Keratinocyte (primary cell): Measurements from ENCODE around the gene PLEKHH2. TPM values are rescaled to one million over a fixed set of nuclear protein-coding genes. Genes with fewer than 3 reads are reported as not detected.

ENCODE experiments used
- DNase-seq: peaks from one replicate; pipeline ENCODE4 v3.0.0-alpha.2; 2011; ENCODE audit warnings: low read depth, missing footprints, low spot score
- FAIRE-seq: peaks from 2 replicates; lab custom pipeline; 2011; peaks lifted over from hg19 to GRCh38; lab: Jason Lieb, UNC
- H2AFZ ChIP-seq: 2 replicates; pipeline ENCODE4 v1.6.0; 2012; ENCODE audit warnings: low read length, control low read depth, inconsistent platforms; ENCODE audit not compliant: control insufficient read depth
- H3K27ac ChIP-seq: 2 replicates; pipeline ENCODE4 v1.5.1; 2011; ENCODE audit warnings: low read length; ENCODE audit not compliant: control insufficient read depth, insufficient read depth
- H3K27me3 ChIP-seq: 3 replicates; pipeline ENCODE4 v1.6.0; 2011; ENCODE audit warnings: low read length; ENCODE audit not compliant: control insufficient read depth, insufficient read depth; ENCODE audit errors: extremely low read depth
- H3K36me3 ChIP-seq, 2 experiments: 2 replicates in 1 of 2; 3 replicates in 1 of 2; pipeline ENCODE4 v1.5.1; 2011; ENCODE audit warnings: low read length in 2 of 2, mild to moderate bottlenecking in 1 of 2; ENCODE audit not compliant: control insufficient read depth in 2 of 2, insufficient read depth in 2 of 2; ENCODE audit errors: extremely low read depth in 1 of 2
- H3K4me1 ChIP-seq: 3 replicates; pipeline ENCODE4 v1.5.1; 2011; ENCODE audit warnings: low read length; ENCODE audit not compliant: control insufficient read depth, insufficient read depth; ENCODE audit errors: extremely low read depth
- H3K4me2 ChIP-seq: 3 replicates; pipeline ENCODE4 v1.6.0; 2011; ENCODE audit warnings: low read depth, low read length; ENCODE audit not compliant: control insufficient read depth, insufficient read depth; ENCODE audit errors: extremely low read depth
- H3K4me3 ChIP-seq, 3 experiments: fragments of 200-600 bp in 1 of 3; sonication (generic) in 1 of 3; 2 replicates in 2 of 3; 3 replicates in 1 of 3; pipeline ENCODE4 v1.5.1; 2011 to 2016; ENCODE audit warnings: low read length in 3 of 3, mild to moderate bottlenecking in 3 of 3, control low read depth in 2 of 3, inconsistent platforms in 1 of 3, low read depth in 1 of 3, mixed read lengths in 1 of 3, mixed run types in 1 of 3, moderate library complexity in 1 of 3; ENCODE audit not compliant: control insufficient read depth in 2 of 3, insufficient read depth in 2 of 3; ENCODE audit errors: extremely low read depth in 1 of 3
- H3K79me2 ChIP-seq: 2 replicates; pipeline ENCODE4 v1.6.0; 2012; ENCODE audit warnings: low read length; ENCODE audit not compliant: control insufficient read depth, insufficient read depth
- H3K9ac ChIP-seq: 3 replicates; pipeline ENCODE4 v1.6.0; 2011; ENCODE audit warnings: low read length; ENCODE audit not compliant: control insufficient read depth, insufficient read depth; ENCODE audit errors: extremely low read depth
- H3K9me1 ChIP-seq: 3 replicates; pipeline ENCODE4 v1.6.0; 2011; ENCODE audit warnings: low read length; ENCODE audit not compliant: control insufficient read depth, insufficient read depth; ENCODE audit errors: extremely low read depth
- H3K9me3 ChIP-seq: 2 replicates; pipeline ENCODE4 v1.5.1; 2012; ENCODE audit warnings: low read depth, low read length; ENCODE audit not compliant: control insufficient read depth
- H4K20me1 ChIP-seq: 3 replicates; pipeline ENCODE4 v1.6.0; 2011; ENCODE audit warnings: low read length; ENCODE audit not compliant: control insufficient read depth, insufficient read depth; ENCODE audit errors: extremely low read depth
- EZH2 ChIP-seq: IDR thresholded peaks from one replicate; pipeline ENCODE4 v1.6.1; 2012; ENCODE audit warnings: inconsistent platforms, mild to moderate bottlenecking, low read length, moderate library complexity
- dilution Hi-C: fragments of 300-500 bp; cut with MboI; formaldehyde crosslinking; loops from one replicate; pipeline ENCODE4 v1.7.0; 2020; ENCODE audit warnings: low sequenced_read_pairs; ENCODE audit not compliant: extremely low pct_ligation_motif_present
- polyA plus RNA-seq, 5 experiments: library from polyadenylated mRNA; depleted of rRNA in 3 of 5; stranded (reverse) in 3 of 5; stranded (forward) in 1 of 5; unstranded in 1 of 5; fragments of >200 nt; gene quantifications; 1 replicate in 1 of 5; 2 replicates in 3 of 5; 3 replicates in 1 of 5; pipeline versions ENCODE4 v1.2.1 to v1.2.3, GENCODE V29; 2011 to 2012; ENCODE audit warnings: missing spikeins in 2 of 5, low read depth in 1 of 5, low replicate concordance in 1 of 5
- TF ChIP-seq, protein P1 (sequence below), 3 experiments: IDR thresholded peaks in 1 of 3; conservative IDR thresholded peaks in 1 of 3; optimal IDR thresholded peaks in 1 of 3; 2 replicates in 2 of 3; 3 replicates in 1 of 3; pipeline versions ENCODE3 to v1.5.1; 2011; ENCODE audit warnings: low read length in 3 of 3, mild to moderate bottlenecking in 3 of 3, moderate library complexity in 2 of 3, control low read depth in 1 of 3, inconsistent platforms in 1 of 3; ENCODE audit not compliant: insufficient read depth in 2 of 3; ENCODE audit errors: extremely low read depth in 1 of 3

Gene PLEKHH2
- polyA plus RNA-seq, 1 donor (not counting 4 experiments of a cell fraction or from before 2014, with no cell fraction given) = 1.3 TPM

DNA sequence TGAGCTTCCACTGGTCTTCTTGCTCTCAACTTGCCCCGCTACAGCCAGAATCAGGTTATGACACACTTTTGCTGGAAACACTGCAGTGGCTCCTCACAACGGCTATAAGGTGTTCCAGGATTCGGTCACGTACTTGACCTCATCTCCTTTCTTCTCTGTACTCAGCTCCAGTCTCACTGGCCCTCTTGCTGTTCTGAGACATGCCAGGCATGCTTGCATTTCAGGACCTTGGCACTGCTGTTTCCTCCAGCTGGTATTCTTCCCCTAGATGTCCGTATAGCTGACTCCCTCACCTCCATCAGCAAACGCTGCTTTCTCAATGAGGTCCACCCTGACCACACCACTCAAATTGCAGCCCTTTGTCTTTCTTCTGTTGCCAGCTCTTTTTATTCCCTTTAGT is 71.1 kb downstream of the PLEKHH2 start:
- FAIRE-seq = no peak
- TF ChIP-seq, protein P1, sequence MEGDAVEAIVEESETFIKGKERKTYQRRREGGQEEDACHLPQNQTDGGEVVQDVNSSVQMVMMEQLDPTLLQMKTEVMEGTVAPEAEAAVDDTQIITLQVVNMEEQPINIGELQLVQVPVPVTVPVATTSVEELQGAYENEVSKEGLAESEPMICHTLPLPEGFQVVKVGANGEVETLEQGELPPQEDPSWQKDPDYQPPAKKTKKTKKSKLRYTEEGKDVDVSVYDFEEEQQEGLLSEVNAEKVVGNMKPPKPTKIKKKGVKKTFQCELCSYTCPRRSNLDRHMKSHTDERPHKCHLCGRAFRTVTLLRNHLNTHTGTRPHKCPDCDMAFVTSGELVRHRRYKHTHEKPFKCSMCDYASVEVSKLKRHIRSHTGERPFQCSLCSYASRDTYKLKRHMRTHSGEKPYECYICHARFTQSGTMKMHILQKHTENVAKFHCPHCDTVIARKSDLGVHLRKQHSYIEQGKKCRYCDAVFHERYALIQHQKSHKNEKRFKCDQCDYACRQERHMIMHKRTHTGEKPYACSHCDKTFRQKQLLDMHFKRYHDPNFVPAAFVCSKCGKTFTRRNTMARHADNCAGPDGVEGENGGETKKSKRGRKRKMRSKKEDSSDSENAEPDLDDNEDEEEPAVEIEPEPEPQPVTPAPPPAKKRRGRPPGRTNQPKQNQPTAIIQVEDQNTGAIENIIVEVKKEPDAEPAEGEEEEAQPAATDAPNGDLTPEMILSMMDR (optimal IDR thresholded peaks at IDR 0.05 in 1 of 3, IDR thresholded peaks at IDR 0.05 in 1 of 3, conservative IDR thresholded peaks at IDR 0.05 in 1 of 3; ENCODE audit: extremely low read depth in 1 of 3, insufficient read depth in 2 of 3, low read length in 3 of 3) = no peak
- TF ChIP-seq EZH2 = no peak
- dilution Hi-C loops = no loop called here

DNA sequence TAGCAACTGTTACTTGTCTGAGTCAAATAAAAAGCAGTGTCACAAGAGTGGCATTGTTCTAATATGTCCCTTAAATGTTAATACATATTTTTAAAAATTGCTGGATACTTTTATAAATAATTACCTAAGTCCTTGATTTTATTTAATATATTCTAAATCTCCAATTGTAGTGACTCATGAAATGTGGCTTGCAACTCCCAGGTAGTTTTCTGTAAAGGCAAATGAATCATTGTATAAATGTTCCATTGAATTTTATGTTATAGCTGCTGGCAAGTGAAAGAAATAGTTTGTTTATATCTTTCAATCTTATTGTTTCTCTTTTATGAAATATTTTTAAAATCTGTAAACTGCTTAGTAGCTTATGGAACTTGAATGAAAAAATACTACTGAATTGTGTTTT is 71.8 kb downstream of the PLEKHH2 start:
- Histone ChIP-seq H3K36me3 (no peaks in the 10 kb centered on the region), H4K20me1 (no peaks in the 10 kb centered on the region), H3K27me3 (no peaks in the 10 kb centered on the region), H3K4me1 (peaks cover 5% of the 10 kb centered on the region), H3K4me2 (no peak overlapping the region), H3K4me3 (no peak overlapping the region), H3K27ac (no peak overlapping the region), H3K79me2 (no peaks in the 10 kb centered on the region), H2AFZ (no peak overlapping the region), H3K9ac (no peak overlapping the region), H3K9me3 (no peaks in the 10 kb centered on the region), H3K9me1 (no peaks in the 10 kb centered on the region)
- FAIRE-seq (no peak), DNase-seq (no peak)
- dilution Hi-C loops = no loop called here
- TF ChIP-seq EZH2 = no peak
- TF ChIP-seq, protein P1 (optimal IDR thresholded peaks at IDR 0.05 in 1 of 3, IDR thresholded peaks at IDR 0.05 in 1 of 3, conservative IDR thresholded peaks at IDR 0.05 in 1 of 3; ENCODE audit: extremely low read depth in 1 of 3, insufficient read depth in 2 of 3, low read length in 3 of 3) = no peak

More for the DNA sequence above, 71.1 kb downstream of the PLEKHH2 start:
- no peaks in the 10 kb centered on the region for H3K9me1 ChIP-seq
- DNase-seq = no peak
- no peak overlapping the region for H2AFZ ChIP-seq
- peaks cover 5% of the 10 kb centered on the region for H3K4me1 ChIP-seq
- no peak overlapping the region for H3K4me3 ChIP-seq
- no peak overlapping the region for H3K4me2 ChIP-seq
- no peaks in the 10 kb centered on the region for H3K36me3 ChIP-seq
- no peak overlapping the region for H3K9ac ChIP-seq
- H3K9me3 ChIP-seq = no peaks in the 10 kb centered on the region
- H3K27me3 ChIP-seq = no peaks in the 10 kb centered on the region
- H4K20me1 ChIP-seq = no peaks in the 10 kb centered on the region
- H3K79me2 ChIP-seq = no peaks in the 10 kb centered on the region
- H3K27ac ChIP-seq = no peak overlapping the region
